ENCODE results near the gene KCNK13.
"Not testable (repeated sequence)": the region's sequence is repeated elsewhere in the genome, so short reads cannot be mapped to it uniquely, and the experiment has no call there.

The KCNK13 gene

GRCh38 chr14:90061685-90062126, at the start of gene KCNK13:
TSS of gene KCNK13 (plus strand) at chr14:90061994. CDS start at chr14:90062206, 212 bp downstream.
- peak; percentile 29 for DNase-seq

- no peak for DNase-seq
These were observed 44.4 kb upstream of the KCNK13 start for GRCh38 chr14:90017371-90017770.

- no peak for DNase-seq
These were observed 41.8 kb upstream of the KCNK13 start for GRCh38 chr14:90019824-90020523.

GRCh38 chr14:90023176-90023896, 38.5 kb upstream of the KCNK13 start:
- DNase-seq: no peak

GRCh38 chr14:90024910-90025309, 36.9 kb upstream of the KCNK13 start:
- no peak for DNase-seq

- not testable (repeated sequence) for DNase-seq
These were observed 35.2 kb upstream of the KCNK13 start for GRCh38 chr14:90026608-90027007.

GRCh38 chr14:90027842-90028241, 34.0 kb upstream of the KCNK13 start:
- no peak for DNase-seq

GRCh38 chr14:90034156-90034555, 27.6 kb upstream of the KCNK13 start:
- no peak for DNase-seq

GRCh38 chr14:90034835-90035525, 26.8 kb upstream of the KCNK13 start:
- no peak for DNase-seq

GRCh38 chr14:90039253-90040010, 22.4 kb upstream of the KCNK13 start:
- DNase-seq: no peak

- DNase-seq: no peak
These were observed 21.4 kb upstream of the KCNK13 start for GRCh38 chr14:90040411-90040810.

GRCh38 chr14:90042496-90043252, 19.1 kb upstream of the KCNK13 start:
- no peak for DNase-seq

- DNase-seq: no peak
These were observed 16.2 kb upstream of the KCNK13 start for GRCh38 chr14:90045616-90046015.

- DNase-seq: no peak
These were observed 12.4 kb upstream of the KCNK13 start for GRCh38 chr14:90049390-90049789.

GRCh38 chr14:90050271-90050670, 11.5 kb upstream of the KCNK13 start:
- no peak for DNase-seq

- DNase-seq: no peak
These were observed 8.8 kb upstream of the KCNK13 start for GRCh38 chr14:90053044-90053443.

GRCh38 chr14:90054803-90055202, 7.0 kb upstream of the KCNK13 start:
- no peak for DNase-seq

- no peak for DNase-seq
These were observed 5.0 kb upstream of the KCNK13 start for GRCh38 chr14:90056826-90057225.

- DNase-seq: no peak
These were observed 2.8 kb upstream of the KCNK13 start for GRCh38 chr14:90058876-90059458.

- DNase-seq: peak; percentile 72
These were observed 1.4 kb upstream of the KCNK13 start for GRCh38 chr14:90060312-90060964.

- DNase-seq: peak; percentile 28
These were observed 669 bp upstream of the KCNK13 start for GRCh38 chr14:90060965-90061684.

Data from stimulated activated CD4-positive, alpha-beta T cell treated with anti-CD3 and anti-CD28 coated beads, Interleukin-15, amount 100 ng/mL, for 24 hours (primary cell).